Measurements from ENCODE around the gene NRG3. TPM values are rescaled to one million over a fixed set of nuclear protein-coding genes. Genes with fewer than 3 reads are reported as not detected.
A peak's percentile ranks its signal among the peaks of the same experiment; 100 is the strongest.

NRG3 gene
- total RNA-seq, 1 donor from 2014 or later, result 1.6 TPM

GRCh38 chr10:81875467-81876252 is 666 bp downstream of the NRG3 start:
- TF ChIP-seq, protein P1, sequence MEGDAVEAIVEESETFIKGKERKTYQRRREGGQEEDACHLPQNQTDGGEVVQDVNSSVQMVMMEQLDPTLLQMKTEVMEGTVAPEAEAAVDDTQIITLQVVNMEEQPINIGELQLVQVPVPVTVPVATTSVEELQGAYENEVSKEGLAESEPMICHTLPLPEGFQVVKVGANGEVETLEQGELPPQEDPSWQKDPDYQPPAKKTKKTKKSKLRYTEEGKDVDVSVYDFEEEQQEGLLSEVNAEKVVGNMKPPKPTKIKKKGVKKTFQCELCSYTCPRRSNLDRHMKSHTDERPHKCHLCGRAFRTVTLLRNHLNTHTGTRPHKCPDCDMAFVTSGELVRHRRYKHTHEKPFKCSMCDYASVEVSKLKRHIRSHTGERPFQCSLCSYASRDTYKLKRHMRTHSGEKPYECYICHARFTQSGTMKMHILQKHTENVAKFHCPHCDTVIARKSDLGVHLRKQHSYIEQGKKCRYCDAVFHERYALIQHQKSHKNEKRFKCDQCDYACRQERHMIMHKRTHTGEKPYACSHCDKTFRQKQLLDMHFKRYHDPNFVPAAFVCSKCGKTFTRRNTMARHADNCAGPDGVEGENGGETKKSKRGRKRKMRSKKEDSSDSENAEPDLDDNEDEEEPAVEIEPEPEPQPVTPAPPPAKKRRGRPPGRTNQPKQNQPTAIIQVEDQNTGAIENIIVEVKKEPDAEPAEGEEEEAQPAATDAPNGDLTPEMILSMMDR (IDR thresholded peaks at IDR 0.05), result no peak
- intact Hi-C loops (cut with DNase I), result no loop called here
- no peak for DNase-seq (ENCODE audit: low spot score in 2 of 2)
- H3K27me3 ChIP-seq, result peaks cover 3% of the 10 kb centered on the region
- peaks cover 0 to 3% of the 10 kb centered on the region in 2 donors for H3K4me1 ChIP-seq
- no peak overlapping the region for H3K27ac ChIP-seq
- H3K4me3 ChIP-seq, result peak overlapping the region; percentile 27 to 57
- H3K9me3 ChIP-seq, result no peaks in the 10 kb centered on the region
- no peaks in the 10 kb centered on the region for H3K36me3 ChIP-seq

GRCh38 chr10:81876253-81877077 is 1.5 kb downstream of the NRG3 start:
- no peak for DNase-seq (ENCODE audit: low spot score in 2 of 2)
- peak overlapping the region; percentile 27 to 57 for H3K4me3 ChIP-seq
- peaks cover 3% of the 10 kb centered on the region for H3K27me3 ChIP-seq
- intact Hi-C loops (cut with DNase I), result no loop called here
- TF ChIP-seq, protein P1 (IDR thresholded peaks at IDR 0.05), result no peak
- no peak overlapping the region for H3K27ac ChIP-seq
- H3K9me3 ChIP-seq, result no peaks in the 10 kb centered on the region
- H3K36me3 ChIP-seq, result no peaks in the 10 kb centered on the region
- H3K4me1 ChIP-seq, result peaks cover 0 to 3% of the 10 kb centered on the region in 2 donors

DNA sequence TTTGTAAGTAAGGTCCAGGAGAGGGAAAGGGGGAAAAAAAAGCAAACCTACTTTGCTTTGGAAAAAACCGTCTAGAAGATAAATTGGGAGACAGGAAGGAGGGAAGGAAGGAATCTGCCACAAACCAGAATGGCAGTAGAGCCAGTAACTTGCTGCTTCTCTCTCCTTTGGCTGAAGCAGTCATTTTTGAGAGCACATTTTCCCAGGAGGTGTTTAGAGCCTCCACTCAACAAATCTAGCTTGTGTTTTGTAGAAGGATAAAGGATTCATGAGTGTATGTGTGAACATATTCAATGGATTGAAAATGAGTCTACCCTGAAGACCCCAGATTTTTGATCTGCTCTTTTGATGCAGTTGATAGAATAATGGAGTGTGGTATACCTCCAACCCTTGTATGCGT is 2.6 kb downstream of the NRG3 start:
- H3K27me3 ChIP-seq, result peaks cover 3% of the 10 kb centered on the region
- TF ChIP-seq, protein P1 (IDR thresholded peaks at IDR 0.05), result no peak
- intact Hi-C loops (cut with DNase I), result no loop called here

GRCh38 chr10:81882011-81882410 is 7.0 kb downstream of the NRG3 start:
- H3K4me1 ChIP-seq, result no peaks in the 10 kb centered on the region
- TF ChIP-seq, protein P1 (IDR thresholded peaks at IDR 0.05), result no peak
- no peaks in the 10 kb centered on the region for H3K9me3 ChIP-seq
- no peak overlapping the region for H3K27ac ChIP-seq
- no peak for DNase-seq (ENCODE audit: low spot score in 2 of 2)
- H3K27me3 ChIP-seq, result no peaks in the 10 kb centered on the region
- H3K4me3 ChIP-seq, result no peak overlapping the region
- intact Hi-C loops (cut with DNase I), result no loop called here
- no peaks in the 10 kb centered on the region for H3K36me3 ChIP-seq

More for the DNA sequence above, 2.6 kb downstream of the NRG3 start:
- Histone ChIP-seq H3K4me3 (no peak overlapping the region), H3K27ac (no peak overlapping the region), H3K36me3 (no peaks in the 10 kb centered on the region), H3K9me3 (no peaks in the 10 kb centered on the region), H3K4me1 (peaks cover 0 to 3% of the 10 kb centered on the region in 2 donors)
- no peak for DNase-seq (ENCODE audit: low spot score in 2 of 2)

- DNase-seq (ENCODE audit: low spot score in 2 of 2), result no peak
- Histone ChIP-seq H3K27ac (no peak overlapping the region), H3K4me1 (no peaks in the 10 kb centered on the region), H3K36me3 (no peaks in the 10 kb centered on the region), H3K27me3 (no peaks in the 10 kb centered on the region), H3K4me3 (no peak overlapping the region), H3K9me3 (no peaks in the 10 kb centered on the region)
- intact Hi-C loops (cut with DNase I), result no loop called here
- TF ChIP-seq, protein P1 (IDR thresholded peaks at IDR 0.05), result no peak
Measured at GRCh38 chr10:81884856-81885255, 9.9 kb downstream of the NRG3 start.
